ENCODE results near the gene SLC9A8. TPM values are rescaled to one million over a fixed set of nuclear protein-coding genes. Genes with fewer than 3 reads are reported as not detected.

SLC9A8 gene
- total RNA-seq, 1 experiment from 2014 or later, result 21.4 TPM

DNA sequence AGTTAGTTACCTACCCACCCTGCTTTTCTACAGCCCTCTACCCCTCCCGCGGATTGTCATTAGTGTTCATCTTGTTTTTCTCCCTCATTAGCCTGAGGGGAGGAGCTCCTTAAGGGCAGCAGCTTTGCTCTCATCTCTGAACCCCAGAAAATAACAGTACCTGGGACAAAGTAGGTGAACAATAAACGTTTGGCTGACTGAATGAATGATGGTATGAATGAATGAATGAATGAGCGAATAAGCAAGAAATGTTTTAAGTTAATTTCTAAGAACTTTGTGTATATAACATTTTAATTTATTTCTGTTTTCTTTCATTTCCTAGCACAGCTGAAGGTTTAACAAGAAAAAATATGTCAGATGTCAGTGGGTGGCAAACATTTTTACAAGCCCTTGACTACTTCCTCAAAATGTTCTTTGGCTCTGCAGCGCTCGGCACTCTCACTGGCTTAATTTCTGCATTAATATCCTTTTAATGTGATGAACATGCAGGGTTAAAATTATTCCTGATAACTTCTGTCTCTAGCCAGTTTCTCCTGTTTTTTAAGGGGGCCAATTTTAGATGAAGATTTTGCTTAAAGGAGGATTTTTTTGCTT lies 50.1 kb downstream of the SLC9A8 start:
- Histone ChIP-seq H3K79me2 (ENCODE audit: low read depth) (no peaks in the 10 kb centered on the region; the same call in 1 of the 2 replicates), H3K9me3 (ENCODE audit: insufficient read depth, low read depth) (no peaks in the 10 kb centered on the region), H3K9me2 (ENCODE audit: insufficient read depth) (no peaks in the 10 kb centered on the region), H3K4me2 (no peak overlapping the region), H3K27ac (no peak overlapping the region), H2AFZ (no peak overlapping the region), H3K4me3 (no peak overlapping the region), H3F3A (ENCODE audit: insufficient read depth, low read depth) (peaks cover 36% of the 10 kb centered on the region), H3K4me1 (replicated peaks; ENCODE audit: insufficient read depth) (peaks cover 34% of the 10 kb centered on the region), H3K36me3 (ENCODE audit: low read depth) (peaks cover 33% of the 10 kb centered on the region; the same call in 1 of the 2 replicates), H4K20me1 (ENCODE audit: insufficient read depth) (no peaks in the 10 kb centered on the region), H3K27me3 (ENCODE audit: insufficient read depth, low read depth) (no peaks in the 10 kb centered on the region)
- TF ChIP-seq, protein P1, sequence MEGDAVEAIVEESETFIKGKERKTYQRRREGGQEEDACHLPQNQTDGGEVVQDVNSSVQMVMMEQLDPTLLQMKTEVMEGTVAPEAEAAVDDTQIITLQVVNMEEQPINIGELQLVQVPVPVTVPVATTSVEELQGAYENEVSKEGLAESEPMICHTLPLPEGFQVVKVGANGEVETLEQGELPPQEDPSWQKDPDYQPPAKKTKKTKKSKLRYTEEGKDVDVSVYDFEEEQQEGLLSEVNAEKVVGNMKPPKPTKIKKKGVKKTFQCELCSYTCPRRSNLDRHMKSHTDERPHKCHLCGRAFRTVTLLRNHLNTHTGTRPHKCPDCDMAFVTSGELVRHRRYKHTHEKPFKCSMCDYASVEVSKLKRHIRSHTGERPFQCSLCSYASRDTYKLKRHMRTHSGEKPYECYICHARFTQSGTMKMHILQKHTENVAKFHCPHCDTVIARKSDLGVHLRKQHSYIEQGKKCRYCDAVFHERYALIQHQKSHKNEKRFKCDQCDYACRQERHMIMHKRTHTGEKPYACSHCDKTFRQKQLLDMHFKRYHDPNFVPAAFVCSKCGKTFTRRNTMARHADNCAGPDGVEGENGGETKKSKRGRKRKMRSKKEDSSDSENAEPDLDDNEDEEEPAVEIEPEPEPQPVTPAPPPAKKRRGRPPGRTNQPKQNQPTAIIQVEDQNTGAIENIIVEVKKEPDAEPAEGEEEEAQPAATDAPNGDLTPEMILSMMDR (conservative IDR thresholded peaks at IDR 0.05), result no peak
- no peak for TF ChIP-seq EZH2 (IDR thresholded peaks at IDR 0.05; ENCODE audit: low read depth)
- no TSS peak for BruUV-seq (replicated peaks)
- intact Hi-C loops (cut with micrococcal nuclease; ENCODE audit: unreplicated experiment), result no loop called here
- no peak for DNase-seq
- ChIA-PET POLR2A (ENCODE audit: unreplicated experiment) (no interaction called here), CTCF (no interaction called here)

DNA sequence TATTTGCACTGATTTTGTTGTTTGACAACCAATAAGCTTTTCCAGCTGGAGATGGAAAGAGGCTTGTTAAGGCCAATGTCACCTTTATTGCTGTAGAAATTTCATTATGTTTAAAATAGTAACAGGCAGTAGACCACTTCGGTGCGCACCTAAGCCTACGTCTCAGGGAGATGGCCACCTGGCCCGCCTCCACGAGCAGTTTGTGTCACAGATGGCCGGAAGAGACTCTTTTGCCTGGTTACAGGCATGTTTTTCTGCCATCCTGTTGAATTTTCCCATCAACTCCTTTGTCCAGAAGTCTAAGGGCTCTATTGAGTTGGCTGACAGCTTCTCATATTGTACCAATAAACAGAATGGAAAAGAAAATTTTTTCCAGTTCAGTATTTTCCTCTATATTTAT lies 51.0 kb downstream of the SLC9A8 start:
- Histone ChIP-seq H3F3A (ENCODE audit: insufficient read depth, low read depth) (peaks cover 26% of the 10 kb centered on the region), H3K27ac (no peak overlapping the region), H2AFZ (no peak overlapping the region), H3K4me1 (replicated peaks; ENCODE audit: insufficient read depth) (peaks cover 27% of the 10 kb centered on the region), H3K79me2 (ENCODE audit: low read depth) (no peaks in the 10 kb centered on the region; the same call in 1 of the 2 replicates), H3K27me3 (ENCODE audit: insufficient read depth, low read depth) (no peaks in the 10 kb centered on the region), H3K4me3 (no peak overlapping the region), H3K9me3 (ENCODE audit: insufficient read depth, low read depth) (no peaks in the 10 kb centered on the region), H4K20me1 (ENCODE audit: insufficient read depth) (no peaks in the 10 kb centered on the region), H3K36me3 (ENCODE audit: low read depth) (peaks cover 36% of the 10 kb centered on the region; the same call in 1 of the 2 replicates), H3K4me2 (no peak overlapping the region), H3K9me2 (ENCODE audit: insufficient read depth) (no peaks in the 10 kb centered on the region)
- CTCF ChIA-PET, result interaction anchor here (0.6 kb wide), 1 partner anchor 428 kb away, joined by 3 read pairs; no protein-coding TSS in a partner anchor
- BruUV-seq (replicated peaks), result no TSS peak
- intact Hi-C loops (cut with micrococcal nuclease; ENCODE audit: unreplicated experiment), result no loop called here
- TF ChIP-seq EZH2 (IDR thresholded peaks at IDR 0.05; ENCODE audit: low read depth), result no peak
- TF ChIP-seq, protein P1 (conservative IDR thresholded peaks at IDR 0.05), result no peak
- no peak for DNase-seq
- POLR2A ChIA-PET (ENCODE audit: unreplicated experiment), result no interaction called here

DNA sequence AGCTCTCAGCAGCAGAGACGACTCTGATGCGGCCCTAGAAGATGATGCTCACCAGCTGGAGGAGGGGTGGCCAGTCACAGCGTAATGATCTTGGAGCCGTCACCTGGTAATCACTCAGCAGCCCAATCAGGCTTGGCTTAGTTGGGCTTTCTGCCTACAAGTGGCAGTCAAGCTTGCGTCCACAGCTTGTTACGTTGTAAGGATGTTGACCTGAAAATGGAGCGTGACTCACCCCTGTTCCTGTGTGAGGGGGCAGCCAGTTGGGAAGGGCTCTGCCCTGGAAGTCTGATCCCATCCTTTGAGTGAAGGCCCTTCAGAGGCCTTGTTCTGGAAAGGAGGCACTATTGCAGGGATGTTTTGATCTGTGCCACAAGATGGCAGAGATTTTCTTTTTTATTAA lies 52.9 kb downstream of the SLC9A8 start:
- DNase-seq, result no peak

More for the DNA sequence above, 52.9 kb downstream of the SLC9A8 start:
- Histone ChIP-seq H3K4me2 (no peak overlapping the region), H3K4me3 (no peak overlapping the region), H3F3A (ENCODE audit: insufficient read depth, low read depth) (peaks cover 10% of the 10 kb centered on the region; the same call in 1 of the 2 replicates), H3K36me3 (ENCODE audit: low read depth) (peaks cover 32% of the 10 kb centered on the region; the same call in 1 of the 2 replicates), H3K9me3 (ENCODE audit: insufficient read depth, low read depth) (no peaks in the 10 kb centered on the region), H3K79me2 (ENCODE audit: low read depth) (no peaks in the 10 kb centered on the region; the same call in 1 of the 2 replicates), H2AFZ (no peak overlapping the region), H3K9me2 (ENCODE audit: insufficient read depth) (no peaks in the 10 kb centered on the region), H3K27ac (no peak overlapping the region), H4K20me1 (ENCODE audit: insufficient read depth) (no peaks in the 10 kb centered on the region), H3K27me3 (ENCODE audit: insufficient read depth, low read depth) (no peaks in the 10 kb centered on the region), H3K4me1 (replicated peaks; ENCODE audit: insufficient read depth) (peaks cover 8% of the 10 kb centered on the region)
- no TSS peak for BruUV-seq (replicated peaks)
- TF ChIP-seq, protein P1 (conservative IDR thresholded peaks at IDR 0.05), result no peak
- no peak for TF ChIP-seq EZH2 (IDR thresholded peaks at IDR 0.05; ENCODE audit: low read depth)
- intact Hi-C loops (cut with micrococcal nuclease; ENCODE audit: unreplicated experiment), result no loop called here
- POLR2A ChIA-PET (ENCODE audit: unreplicated experiment), result interaction anchor here (0.6 kb wide), 1 partner anchor 315 kb away, joined by 4 read pairs; no protein-coding TSS in a partner anchor
- CTCF ChIA-PET, result no interaction called here
